Osteocyte (in vitro differentiated cells): Measurements from ENCODE around the gene TAX1BP3. TPM values are rescaled to one million over a fixed set of nuclear protein-coding genes. Genes with fewer than 3 reads are reported as not detected.

Experiments used
- DNase-seq: peaks from one replicate; pipeline ENCODE4 v3.0.0; 2021; ENCODE audit warnings: mixed read lengths; ENCODE audit not compliant: unreplicated experiment; ENCODE audit errors: extremely low spot score
- H3K27ac Mint-ChIP-seq: one replicate; pipeline ENCODE4 v1.8.0; 2021; ENCODE audit warnings: mild to moderate bottlenecking, mixed read lengths; ENCODE audit not compliant: unreplicated experiment
- H3K27me3 Mint-ChIP-seq: one replicate; pipeline ENCODE4 v1.8.0; 2021; ENCODE audit warnings: mixed read lengths; ENCODE audit not compliant: unreplicated experiment
- H3K36me3 Mint-ChIP-seq: one replicate; pipeline ENCODE4 v1.8.0; 2021; ENCODE audit warnings: mixed read lengths; ENCODE audit not compliant: unreplicated experiment
- H3K4me1 Mint-ChIP-seq: one replicate; pipeline ENCODE4 v1.8.0; 2021; ENCODE audit warnings: mixed read lengths; ENCODE audit not compliant: unreplicated experiment
- H3K4me3 Mint-ChIP-seq: one replicate; pipeline ENCODE4 v1.8.0; 2021; ENCODE audit warnings: mild to moderate bottlenecking, moderate library complexity, mixed read lengths; ENCODE audit not compliant: unreplicated experiment
- H3K9me3 Mint-ChIP-seq: one replicate; pipeline ENCODE4 v1.8.0; 2021; ENCODE audit warnings: mixed read lengths; ENCODE audit not compliant: unreplicated experiment
- total RNA-seq: library from RNA; stranded (reverse); gene quantifications from 2 replicates; pipeline ENCODE4 v1.2.1, GENCODE V29; 2021
- TF ChIP-seq, protein P1 (sequence below): fragments of 200-600 bp; sonication (generic); IDR thresholded peaks from 2 replicates; pipeline ENCODE4 v1.5.0; 2021; ENCODE audit warnings: antibody characterized with exemption, mild to moderate bottlenecking, moderate library complexity

The TAX1BP3 gene
- total RNA-seq, 1 donor from 2014 or later, result 149 TPM

- H3K4me3 Mint-ChIP-seq, result no peak overlapping the region
- H3K27me3 Mint-ChIP-seq, result no peaks in the 10 kb centered on the region
- TF ChIP-seq, protein P1, sequence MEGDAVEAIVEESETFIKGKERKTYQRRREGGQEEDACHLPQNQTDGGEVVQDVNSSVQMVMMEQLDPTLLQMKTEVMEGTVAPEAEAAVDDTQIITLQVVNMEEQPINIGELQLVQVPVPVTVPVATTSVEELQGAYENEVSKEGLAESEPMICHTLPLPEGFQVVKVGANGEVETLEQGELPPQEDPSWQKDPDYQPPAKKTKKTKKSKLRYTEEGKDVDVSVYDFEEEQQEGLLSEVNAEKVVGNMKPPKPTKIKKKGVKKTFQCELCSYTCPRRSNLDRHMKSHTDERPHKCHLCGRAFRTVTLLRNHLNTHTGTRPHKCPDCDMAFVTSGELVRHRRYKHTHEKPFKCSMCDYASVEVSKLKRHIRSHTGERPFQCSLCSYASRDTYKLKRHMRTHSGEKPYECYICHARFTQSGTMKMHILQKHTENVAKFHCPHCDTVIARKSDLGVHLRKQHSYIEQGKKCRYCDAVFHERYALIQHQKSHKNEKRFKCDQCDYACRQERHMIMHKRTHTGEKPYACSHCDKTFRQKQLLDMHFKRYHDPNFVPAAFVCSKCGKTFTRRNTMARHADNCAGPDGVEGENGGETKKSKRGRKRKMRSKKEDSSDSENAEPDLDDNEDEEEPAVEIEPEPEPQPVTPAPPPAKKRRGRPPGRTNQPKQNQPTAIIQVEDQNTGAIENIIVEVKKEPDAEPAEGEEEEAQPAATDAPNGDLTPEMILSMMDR, result no peak
- no peaks in the 10 kb centered on the region for H3K36me3 Mint-ChIP-seq
- no peak overlapping the region for H3K27ac Mint-ChIP-seq
- no peaks in the 10 kb centered on the region for H3K4me1 Mint-ChIP-seq
- no peaks in the 10 kb centered on the region for H3K9me3 Mint-ChIP-seq
- DNase-seq, result no peak
Observed at GRCh38 chr17:3681057-3681456, 12.7 kb upstream of the TAX1BP3 start.

GRCh38 chr17:3679531-3680126 is 11.3 kb upstream of the TAX1BP3 start:
- no peak overlapping the region for H3K4me3 Mint-ChIP-seq
- no peaks in the 10 kb centered on the region for H3K27me3 Mint-ChIP-seq
- H3K36me3 Mint-ChIP-seq, result no peaks in the 10 kb centered on the region
- H3K27ac Mint-ChIP-seq, result no peak overlapping the region
- H3K4me1 Mint-ChIP-seq, result no peaks in the 10 kb centered on the region
- DNase-seq, result no peak
- TF ChIP-seq, protein P1, result no peak
- no peaks in the 10 kb centered on the region for H3K9me3 Mint-ChIP-seq

DNA sequence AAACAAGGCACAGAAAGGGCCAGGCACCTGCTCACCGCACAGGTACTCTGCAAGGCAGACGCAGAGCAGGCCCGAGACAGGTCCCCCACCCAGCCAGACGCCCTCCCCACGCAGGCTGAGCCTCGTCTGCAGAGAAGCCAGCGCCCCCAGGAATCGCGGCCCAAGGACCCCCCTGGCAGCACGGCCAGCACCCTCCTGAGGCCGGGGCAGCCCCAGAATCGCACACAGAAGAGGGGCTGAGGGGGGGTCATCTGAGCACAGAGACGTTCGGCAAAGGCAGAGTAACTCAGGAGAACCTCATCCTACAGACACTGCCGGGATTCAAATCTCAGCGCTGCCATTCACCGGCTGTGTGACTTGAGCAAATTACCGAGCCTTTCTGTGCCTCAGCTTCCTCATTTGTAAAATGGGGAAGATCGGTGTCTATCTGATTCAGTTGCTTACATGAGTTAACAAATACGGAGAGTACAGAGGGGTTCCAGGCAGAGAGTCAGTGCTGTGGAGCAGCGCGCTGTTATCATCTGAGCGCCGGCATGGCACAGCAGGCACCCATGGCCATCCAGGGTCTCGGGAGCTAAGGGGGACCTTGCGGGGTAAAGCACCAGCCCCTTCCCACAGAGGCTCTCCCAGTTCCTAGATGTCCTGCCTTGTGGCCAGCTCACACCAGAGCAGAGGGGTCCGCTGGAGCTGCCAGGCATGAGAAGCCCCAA is 10.6 kb upstream of the TAX1BP3 start:
- no peaks in the 10 kb centered on the region for H3K4me1 Mint-ChIP-seq
- DNase-seq, result no peak
- H3K36me3 Mint-ChIP-seq, result no peaks in the 10 kb centered on the region
- H3K27ac Mint-ChIP-seq, result no peak overlapping the region
- TF ChIP-seq, protein P1, result no peak
- no peak overlapping the region for H3K4me3 Mint-ChIP-seq
- no peaks in the 10 kb centered on the region for H3K9me3 Mint-ChIP-seq
- no peaks in the 10 kb centered on the region for H3K27me3 Mint-ChIP-seq

DNA sequence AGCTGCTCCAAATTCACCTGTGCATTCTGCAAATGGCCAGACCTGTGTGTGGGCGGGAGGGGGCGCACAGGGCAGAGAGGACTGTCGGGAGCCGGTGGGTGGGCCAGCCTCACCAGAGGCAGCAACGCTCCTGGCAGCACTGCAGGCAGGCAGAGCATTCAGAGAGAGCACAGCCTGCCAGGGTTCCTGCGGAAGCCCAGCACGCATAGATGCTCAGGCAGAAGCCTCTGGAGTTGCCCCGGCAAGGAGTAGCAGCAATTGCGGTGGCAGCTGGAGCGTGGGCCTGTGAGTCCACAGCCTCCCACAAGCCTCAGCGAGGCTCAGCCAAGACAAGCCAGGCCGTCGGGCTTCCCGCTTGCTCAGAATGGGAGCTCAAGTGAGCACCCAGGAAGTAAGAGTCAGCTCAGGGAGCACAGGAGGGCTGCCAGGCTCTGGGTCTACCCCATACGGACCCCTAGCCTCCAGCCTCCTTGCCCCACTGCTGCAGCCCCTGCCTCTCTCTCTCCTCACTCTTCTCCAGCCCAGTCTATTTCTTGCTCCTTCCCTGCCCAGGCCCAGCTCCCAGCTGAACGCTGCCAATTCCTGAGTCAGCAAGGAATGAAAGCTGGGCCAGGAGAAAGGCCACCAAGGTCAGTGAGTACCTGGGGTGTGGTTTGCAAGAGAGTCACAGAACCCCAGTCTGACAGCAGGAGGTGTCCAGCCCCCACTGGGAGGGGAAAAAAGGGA is 9.9 kb upstream of the TAX1BP3 start:
- H3K36me3 Mint-ChIP-seq, result no peaks in the 10 kb centered on the region

More for the DNA sequence above, 9.9 kb upstream of the TAX1BP3 start:
- Mint-ChIP-seq H3K27ac (no peak overlapping the region), H3K9me3 (no peaks in the 10 kb centered on the region), H3K27me3 (no peaks in the 10 kb centered on the region), H3K4me1 (no peaks in the 10 kb centered on the region), H3K4me3 (no peak overlapping the region)
- TF ChIP-seq, protein P1, result no peak
- no peak for DNase-seq
